ENCODE data around the gene ENG.

Gene ENG

GRCh38 chr9:127878652-127879390 lies 24.4 kb upstream of the ENG start:
- TF ChIP-seq, protein P1, sequence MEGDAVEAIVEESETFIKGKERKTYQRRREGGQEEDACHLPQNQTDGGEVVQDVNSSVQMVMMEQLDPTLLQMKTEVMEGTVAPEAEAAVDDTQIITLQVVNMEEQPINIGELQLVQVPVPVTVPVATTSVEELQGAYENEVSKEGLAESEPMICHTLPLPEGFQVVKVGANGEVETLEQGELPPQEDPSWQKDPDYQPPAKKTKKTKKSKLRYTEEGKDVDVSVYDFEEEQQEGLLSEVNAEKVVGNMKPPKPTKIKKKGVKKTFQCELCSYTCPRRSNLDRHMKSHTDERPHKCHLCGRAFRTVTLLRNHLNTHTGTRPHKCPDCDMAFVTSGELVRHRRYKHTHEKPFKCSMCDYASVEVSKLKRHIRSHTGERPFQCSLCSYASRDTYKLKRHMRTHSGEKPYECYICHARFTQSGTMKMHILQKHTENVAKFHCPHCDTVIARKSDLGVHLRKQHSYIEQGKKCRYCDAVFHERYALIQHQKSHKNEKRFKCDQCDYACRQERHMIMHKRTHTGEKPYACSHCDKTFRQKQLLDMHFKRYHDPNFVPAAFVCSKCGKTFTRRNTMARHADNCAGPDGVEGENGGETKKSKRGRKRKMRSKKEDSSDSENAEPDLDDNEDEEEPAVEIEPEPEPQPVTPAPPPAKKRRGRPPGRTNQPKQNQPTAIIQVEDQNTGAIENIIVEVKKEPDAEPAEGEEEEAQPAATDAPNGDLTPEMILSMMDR (IDR thresholded peaks at IDR 0.05; ENCODE audit: extremely low read depth, insufficient read depth, missing control alignments) = no peak

GRCh38 chr9:127878001-127878651 lies 23.7 kb upstream of the ENG start:
- DNase-seq (ENCODE audit: low spot score) = no peak
- TF ChIP-seq, protein P1 (IDR thresholded peaks at IDR 0.05; ENCODE audit: extremely low read depth, insufficient read depth, missing control alignments) = no peak
- in situ Hi-C loops (cut with MboI; ENCODE audit: low pct_unique_long_range_greater_than_20kb, low sequenced_read_pairs, unreplicated experiment) = no loop called here

More at GRCh38 chr9:127878652-127879390, 24.4 kb upstream of the ENG start:
- DNase-seq (ENCODE audit: low spot score) = no peak
- in situ Hi-C loops (cut with MboI; ENCODE audit: low pct_unique_long_range_greater_than_20kb, low sequenced_read_pairs, unreplicated experiment) = no loop called here

- DNase-seq (ENCODE audit: low spot score) = no peak
- TF ChIP-seq, protein P1 (IDR thresholded peaks at IDR 0.05; ENCODE audit: extremely low read depth, insufficient read depth, missing control alignments) = no peak
- in situ Hi-C loops (cut with MboI; ENCODE audit: low pct_unique_long_range_greater_than_20kb, low sequenced_read_pairs, unreplicated experiment) = no loop called here
Observed at GRCh38 chr9:127877566-127877998, 23.1 kb upstream of the ENG start, which contains the start of gene AK1. TSS of gene AK1 (minus strand) at chr9:127877675. CDS start at chr9:127874617, 3,058 bp downstream.

DNA sequence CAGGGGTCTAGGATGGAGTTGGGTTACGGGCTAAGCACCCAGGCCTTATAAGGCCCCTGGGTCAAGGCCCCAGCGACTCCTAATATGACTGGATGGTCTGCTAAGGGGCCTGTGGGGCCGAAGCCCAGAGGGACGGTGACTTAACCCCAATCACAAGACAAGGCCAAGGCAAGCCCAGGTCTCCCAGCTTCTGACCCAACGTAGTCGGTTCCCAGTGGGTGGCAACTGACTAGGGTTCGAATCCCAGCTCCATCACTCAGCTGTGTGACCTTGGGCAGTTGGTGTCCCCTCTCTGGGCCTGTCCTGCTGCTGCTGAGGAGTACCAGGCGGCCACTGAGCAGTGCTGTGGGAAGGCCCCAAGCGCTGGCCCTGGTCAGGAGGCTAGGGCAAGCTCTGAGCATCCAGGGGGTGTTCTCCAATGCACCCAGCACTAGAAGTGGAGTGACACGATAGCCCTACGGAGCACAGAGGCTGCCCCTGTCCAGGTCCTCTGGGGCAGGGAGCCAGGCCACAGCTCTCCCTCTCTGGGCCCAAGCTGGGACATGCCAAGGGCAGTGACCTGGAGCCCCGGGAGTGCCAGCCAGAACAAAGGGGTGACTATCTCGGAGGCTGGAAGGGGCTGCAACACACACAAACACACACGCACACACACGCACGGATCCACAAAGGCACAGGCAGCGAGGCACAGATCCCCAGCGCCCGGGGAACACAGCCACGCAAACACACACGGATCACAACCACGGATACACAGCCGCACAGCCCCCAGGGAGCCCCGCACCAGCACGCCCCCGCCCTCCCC lies 22.5 kb upstream of the ENG start:
- in situ Hi-C loops (cut with MboI; ENCODE audit: low pct_unique_long_range_greater_than_20kb, low sequenced_read_pairs, unreplicated experiment) = no loop called here
- TF ChIP-seq, protein P1 (IDR thresholded peaks at IDR 0.05; ENCODE audit: extremely low read depth, insufficient read depth, missing control alignments) = no peak
- DNase-seq (ENCODE audit: low spot score) = no peak

DNA sequence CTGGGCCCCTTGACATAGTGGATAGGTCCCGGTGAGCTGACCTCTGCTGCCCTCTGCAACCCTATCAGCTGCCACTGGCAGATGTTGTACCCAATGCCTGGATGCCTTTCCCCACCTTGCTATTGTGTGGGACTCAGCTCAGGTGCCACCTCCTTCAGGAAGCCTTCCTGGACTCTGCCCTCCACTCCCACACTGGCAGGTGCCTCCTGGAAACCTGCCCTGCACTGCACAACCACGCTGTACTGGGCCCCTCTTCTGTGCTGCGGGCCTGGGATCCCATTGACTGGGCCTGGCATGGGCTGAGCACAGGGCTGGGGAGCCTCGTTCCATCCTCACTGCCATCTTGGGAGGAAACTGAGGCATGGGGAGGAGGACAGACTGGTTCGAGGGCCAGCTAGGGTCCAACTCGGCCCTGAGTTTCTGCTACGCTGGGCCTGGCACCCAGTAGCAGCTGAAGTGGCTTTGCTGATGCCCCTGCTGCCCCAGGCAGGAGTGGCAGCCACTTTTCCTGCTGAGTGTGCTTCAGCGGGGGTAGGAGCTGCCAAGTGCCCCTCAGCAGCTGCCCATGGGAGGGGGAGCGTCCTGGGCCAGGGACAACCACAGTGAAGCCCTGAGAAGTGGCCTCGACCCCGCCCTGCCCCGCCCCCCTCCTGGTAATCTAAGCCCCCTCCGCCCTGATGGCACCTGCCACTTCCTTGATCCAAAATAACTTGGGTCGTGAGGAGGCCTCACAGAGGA lies 21.7 kb upstream of the ENG start:
- in situ Hi-C loops (cut with MboI; ENCODE audit: low pct_unique_long_range_greater_than_20kb, low sequenced_read_pairs, unreplicated experiment) = no loop called here
- no peak for DNase-seq (ENCODE audit: low spot score)
- TF ChIP-seq, protein P1 (IDR thresholded peaks at IDR 0.05; ENCODE audit: extremely low read depth, insufficient read depth, missing control alignments) = no peak

All from GM13977 (cell line).